Stimulated activated CD8-positive, alpha-beta memory T cell treated with anti-CD3 and anti-CD28 coated beads, Interleukin-7, amount 100 ng/mL, for 1 hour (primary cell): ENCODE data around the gene CCDC187.
A peak's percentile ranks its signal among the peaks of the same experiment; 100 is the strongest.

Experiments used
- DNase-seq, 2 donors: peaks; one replicate each; pipeline ENCODE4 v3.0.0-alpha.2; 2020; ENCODE audit warnings: low read depth in 2 of 2

Gene CCDC187

GRCh38 chr9:136225748-136226679 is 77.9 kb downstream of the CCDC187 start:
- peak in 1 of 2 donors; percentile 40 for DNase-seq

GRCh38 chr9:136225366-136225747 is 78.5 kb downstream of the CCDC187 start:
- no peak for DNase-seq

- no peak for DNase-seq
These were observed 79.8 kb downstream of the CCDC187 start for GRCh38 chr9:136223871-136224640.

- DNase-seq: no peak
These were observed 81.0 kb downstream of the CCDC187 start for GRCh38 chr9:136222906-136223285.

- no peak for DNase-seq
These were observed 81.6 kb downstream of the CCDC187 start for GRCh38 chr9:136222166-136222905.

GRCh38 chr9:136220017-136220729 is 83.7 kb downstream of the CCDC187 start:
- DNase-seq: no peak

GRCh38 chr9:136219276-136219675 is 84.6 kb downstream of the CCDC187 start:
- DNase-seq: no peak

- no peak for DNase-seq
These were observed 85.2 kb downstream of the CCDC187 start for GRCh38 chr9:136218673-136219072.

GRCh38 chr9:136218271-136218670 is 85.6 kb downstream of the CCDC187 start:
- no peak for DNase-seq

GRCh38 chr9:136216541-136217244 is 87.2 kb downstream of the CCDC187 start:
- DNase-seq: no peak

GRCh38 chr9:136213733-136214132 is 90.2 kb downstream of the CCDC187 start:
- DNase-seq: no peak

- DNase-seq: no peak
These were observed 91.4 kb downstream of the CCDC187 start for GRCh38 chr9:136212345-136212950.

GRCh38 chr9:136211441-136212344 is 92.2 kb downstream of the CCDC187 start:
- no peak for DNase-seq

GRCh38 chr9:136211006-136211405 is 92.9 kb downstream of the CCDC187 start:
- DNase-seq: no peak

- no peak for DNase-seq
These were observed 93.6 kb downstream of the CCDC187 start for GRCh38 chr9:136210276-136210675.

GRCh38 chr9:136209786-136210185 is 94.1 kb downstream of the CCDC187 start:
- no peak for DNase-seq

- no peak for DNase-seq
These were observed 94.7 kb downstream of the CCDC187 start for GRCh38 chr9:136209232-136209631.

GRCh38 chr9:136208675-136209074 is 95.2 kb downstream of the CCDC187 start:
- no peak for DNase-seq

GRCh38 chr9:136207616-136208015 is 96.3 kb downstream of the CCDC187 start:
- no peak for DNase-seq
